Stimulated activated memory B cell treated with anti-CD40 and anti-IgM and Interleukin-4, amounts not matched to agents 10 μg/mL and 1 μg/mL and 100 μg/mL, for 72 hours (primary cell): ENCODE measurements around the gene HIVEP3.
"Not testable (repeated sequence)": the region's sequence is repeated elsewhere in the genome, so short reads cannot be mapped to it uniquely, and the experiment has no call there.

Experiments
- ATAC-seq: fragments of 150-1000 bp; cut with Tn5 transposase; 2 replicates; pipeline ENCODE4 v1.10.0; 2021
- H3K27ac Mint-ChIP-seq: one replicate; pipeline ENCODE4 v1.8.0; 2022; ENCODE audit warnings: mild to moderate bottlenecking, mixed read lengths
- H3K27me3 Mint-ChIP-seq: one replicate; pipeline ENCODE4 v1.8.0; 2022; ENCODE audit warnings: mixed read lengths
- H3K36me3 Mint-ChIP-seq: one replicate; pipeline ENCODE4 v1.8.0; 2022; ENCODE audit warnings: mixed read lengths
- H3K4me1 Mint-ChIP-seq: one replicate; pipeline ENCODE4 v1.8.0; 2022; ENCODE audit warnings: mixed read lengths
- H3K4me3 Mint-ChIP-seq: one replicate; pipeline ENCODE4 v1.8.0; 2022; ENCODE audit warnings: mild to moderate bottlenecking, moderate library complexity, mixed read lengths
- H3K9me3 Mint-ChIP-seq: one replicate; pipeline ENCODE4 v1.8.0; 2022; ENCODE audit warnings: mixed read lengths

HIVEP3 gene

GRCh38 chr1:41564741-41565475, 353.8 kb downstream of the HIVEP3 start:
- H3K36me3 Mint-ChIP-seq, result peaks cover 83% of the 10 kb centered on the region
- ATAC-seq, result no peak
- H3K27me3 Mint-ChIP-seq, result no peaks in the 10 kb centered on the region
- H3K27ac Mint-ChIP-seq, result no peak overlapping the region
- peaks cover 16% of the 10 kb centered on the region for H3K4me1 Mint-ChIP-seq
- no peak overlapping the region for H3K4me3 Mint-ChIP-seq
- H3K9me3 Mint-ChIP-seq, result peaks cover 3% of the 10 kb centered on the region

- Mint-ChIP-seq H3K9me3 (no peaks in the 10 kb centered on the region), H3K27ac (no peak overlapping the region), H3K36me3 (peaks cover 82% of the 10 kb centered on the region)
These were observed 356.4 kb downstream of the HIVEP3 start for GRCh38 chr1:41562328-41562727.

GRCh38 chr1:41560931-41561330, 357.8 kb downstream of the HIVEP3 start:
- no peak overlapping the region for H3K27ac Mint-ChIP-seq
- no peak for ATAC-seq
- H3K4me1 Mint-ChIP-seq, result peaks cover 11% of the 10 kb centered on the region
- H3K4me3 Mint-ChIP-seq, result no peak overlapping the region
- H3K9me3 Mint-ChIP-seq, result no peaks in the 10 kb centered on the region
- no peaks in the 10 kb centered on the region for H3K27me3 Mint-ChIP-seq
- peaks cover 82% of the 10 kb centered on the region for H3K36me3 Mint-ChIP-seq

More at GRCh38 chr1:41562328-41562727, 356.4 kb downstream of the HIVEP3 start:
- Mint-ChIP-seq H3K4me3 (no peak overlapping the region), H3K4me1 (peaks cover 20% of the 10 kb centered on the region), H3K27me3 (no peaks in the 10 kb centered on the region)
- ATAC-seq, result no peak

- Mint-ChIP-seq H3K4me1 (peaks cover 11% of the 10 kb centered on the region), H3K9me3 (peaks cover 3% of the 10 kb centered on the region), H3K36me3 (peaks cover 82% of the 10 kb centered on the region), H3K4me3 (no peak overlapping the region), H3K27me3 (no peaks in the 10 kb centered on the region), H3K27ac (no peak overlapping the region)
- ATAC-seq, result no peak
These were observed 358.2 kb downstream of the HIVEP3 start for GRCh38 chr1:41560496-41560895.

GRCh38 chr1:41559331-41559730, 359.4 kb downstream of the HIVEP3 start:
- Mint-ChIP-seq H3K4me3 (no peak overlapping the region), H3K9me3 (peaks cover 3% of the 10 kb centered on the region), H3K4me1 (peaks cover 11% of the 10 kb centered on the region), H3K27ac (no peak overlapping the region), H3K27me3 (no peaks in the 10 kb centered on the region), H3K36me3 (peaks cover 79% of the 10 kb centered on the region)
- ATAC-seq, result no peak

GRCh38 chr1:41558761-41559171, 360.0 kb downstream of the HIVEP3 start:
- H3K4me3 Mint-ChIP-seq, result no peak overlapping the region
- no peak for ATAC-seq
- no peaks in the 10 kb centered on the region for H3K27me3 Mint-ChIP-seq
- peaks cover 79% of the 10 kb centered on the region for H3K36me3 Mint-ChIP-seq
- no peak overlapping the region for H3K27ac Mint-ChIP-seq
- H3K9me3 Mint-ChIP-seq, result peaks cover 8% of the 10 kb centered on the region
- peaks cover 7% of the 10 kb centered on the region for H3K4me1 Mint-ChIP-seq

GRCh38 chr1:41557751-41558455, 360.8 kb downstream of the HIVEP3 start:
- no peak for ATAC-seq
- peaks cover 11% of the 10 kb centered on the region for H3K9me3 Mint-ChIP-seq
- no peak overlapping the region for H3K4me3 Mint-ChIP-seq
- peaks cover 80% of the 10 kb centered on the region for H3K36me3 Mint-ChIP-seq
- peaks cover 7% of the 10 kb centered on the region for H3K4me1 Mint-ChIP-seq
- H3K27ac Mint-ChIP-seq, result no peak overlapping the region
- no peaks in the 10 kb centered on the region for H3K27me3 Mint-ChIP-seq

GRCh38 chr1:41554746-41555145, 364.0 kb downstream of the HIVEP3 start:
- peaks cover 73% of the 10 kb centered on the region for H3K36me3 Mint-ChIP-seq
- ATAC-seq, result not testable (repeated sequence)

GRCh38 chr1:41547781-41548560, 370.8 kb downstream of the HIVEP3 start:
- no peak for ATAC-seq
- H3K27ac Mint-ChIP-seq, result no peak overlapping the region
- peaks cover 44% of the 10 kb centered on the region for H3K36me3 Mint-ChIP-seq
- H3K4me1 Mint-ChIP-seq, result peaks cover 23% of the 10 kb centered on the region
- H3K27me3 Mint-ChIP-seq, result no peaks in the 10 kb centered on the region
- peaks cover 12% of the 10 kb centered on the region for H3K9me3 Mint-ChIP-seq
- H3K4me3 Mint-ChIP-seq, result no peak overlapping the region

More at GRCh38 chr1:41554746-41555145, 364.0 kb downstream of the HIVEP3 start:
- H3K4me1 Mint-ChIP-seq, result peaks cover 19% of the 10 kb centered on the region
- not testable (repeated sequence) for H3K4me3 Mint-ChIP-seq, H3K27ac Mint-ChIP-seq, H3K27me3 Mint-ChIP-seq
- peaks cover 14% of the 10 kb centered on the region for H3K9me3 Mint-ChIP-seq

GRCh38 chr1:41547336-41547735, 371.4 kb downstream of the HIVEP3 start:
- ATAC-seq, result no peak
- H3K9me3 Mint-ChIP-seq, result peaks cover 12% of the 10 kb centered on the region
- H3K27ac Mint-ChIP-seq, result peak overlapping the region; percentile 3

GRCh38 chr1:41546833-41547135, 371.9 kb downstream of the HIVEP3 start:
- ATAC-seq, result no peak
- peaks cover 47% of the 10 kb centered on the region for H3K36me3 Mint-ChIP-seq
- peak overlapping the region; percentile 3 for H3K27ac Mint-ChIP-seq
- H3K4me3 Mint-ChIP-seq, result no peak overlapping the region
- no peaks in the 10 kb centered on the region for H3K27me3 Mint-ChIP-seq
- peaks cover 28% of the 10 kb centered on the region for H3K4me1 Mint-ChIP-seq
- H3K9me3 Mint-ChIP-seq, result peaks cover 11% of the 10 kb centered on the region

More at GRCh38 chr1:41547336-41547735, 371.4 kb downstream of the HIVEP3 start:
- Mint-ChIP-seq H3K36me3 (peaks cover 45% of the 10 kb centered on the region), H3K4me1 (peaks cover 27% of the 10 kb centered on the region), H3K4me3 (no peak overlapping the region), H3K27me3 (no peaks in the 10 kb centered on the region)

GRCh38 chr1:41545996-41546832, 372.5 kb downstream of the HIVEP3 start:
- peaks cover 10% of the 10 kb centered on the region for H3K9me3 Mint-ChIP-seq
- H3K27ac Mint-ChIP-seq, result no peak overlapping the region
- H3K4me1 Mint-ChIP-seq, result peaks cover 28% of the 10 kb centered on the region
- ATAC-seq, result no peak
- H3K27me3 Mint-ChIP-seq, result no peaks in the 10 kb centered on the region
- H3K36me3 Mint-ChIP-seq, result peaks cover 47% of the 10 kb centered on the region
- H3K4me3 Mint-ChIP-seq, result no peak overlapping the region

GRCh38 chr1:41542196-41542930, 376.4 kb downstream of the HIVEP3 start:
- H3K36me3 Mint-ChIP-seq, result peaks cover 62% of the 10 kb centered on the region
- ATAC-seq, result no peak
- peaks cover 10% of the 10 kb centered on the region for H3K9me3 Mint-ChIP-seq
- no peak overlapping the region for H3K4me3 Mint-ChIP-seq
- no peaks in the 10 kb centered on the region for H3K27me3 Mint-ChIP-seq
- H3K4me1 Mint-ChIP-seq, result peaks cover 54% of the 10 kb centered on the region
- H3K27ac Mint-ChIP-seq, result no peak overlapping the region

- no peak for ATAC-seq
- Mint-ChIP-seq H3K27ac (peak overlapping the region; percentile 60), H3K36me3 (peaks cover 57% of the 10 kb centered on the region), H3K9me3 (peaks cover 10% of the 10 kb centered on the region), H3K27me3 (no peaks in the 10 kb centered on the region), H3K4me3 (no peak overlapping the region), H3K4me1 (peaks cover 54% of the 10 kb centered on the region)
These were observed 377.1 kb downstream of the HIVEP3 start for GRCh38 chr1:41541592-41541952.
